Measurements from ENCODE around the gene ANTXR1.

Gene ANTXR1

GRCh38 chr2:69007169-69007568 lies 5.8 kb upstream of the ANTXR1 start:
- no peak for DNase-seq (ENCODE audit: low read depth)

GRCh38 chr2:69007603-69008002 lies 5.4 kb upstream of the ANTXR1 start:
- DNase-seq (ENCODE audit: low read depth) = no peak

- no peak for DNase-seq (ENCODE audit: low read depth)
These were observed 2.4 kb upstream of the ANTXR1 start for GRCh38 chr2:69010437-69011194.

GRCh38 chr2:69011611-69012157 lies 1.3 kb upstream of the ANTXR1 start:
- no peak for DNase-seq (ENCODE audit: low read depth)

- peak; percentile 14 for DNase-seq (ENCODE audit: low read depth)
These were observed 453 bp upstream of the ANTXR1 start for GRCh38 chr2:69012310-69013141.

GRCh38 chr2:69013840-69014821 lies 1.2 kb downstream of the ANTXR1 start:
- DNase-seq (ENCODE audit: low read depth) = no peak

- no peak for DNase-seq (ENCODE audit: low read depth)
These were observed 4.1 kb downstream of the ANTXR1 start for GRCh38 chr2:69017080-69017479.

- no peak for DNase-seq (ENCODE audit: low read depth)
These were observed 4.9 kb downstream of the ANTXR1 start for GRCh38 chr2:69017835-69018234.

- DNase-seq (ENCODE audit: low read depth) = no peak
These were observed 5.7 kb downstream of the ANTXR1 start for GRCh38 chr2:69018678-69019095.

GRCh38 chr2:69020496-69021426 lies 7.8 kb downstream of the ANTXR1 start:
- no peak for DNase-seq (ENCODE audit: low read depth)

GRCh38 chr2:69021727-69022126 lies 8.7 kb downstream of the ANTXR1 start:
- no peak for DNase-seq (ENCODE audit: low read depth)

GRCh38 chr2:69022548-69022947 lies 9.6 kb downstream of the ANTXR1 start:
- no peak for DNase-seq (ENCODE audit: low read depth)

GRCh38 chr2:69023236-69023635 lies 10.3 kb downstream of the ANTXR1 start:
- DNase-seq (ENCODE audit: low read depth) = no peak

- DNase-seq (ENCODE audit: low read depth) = no peak
These were observed 13.0 kb downstream of the ANTXR1 start for GRCh38 chr2:69026026-69026425.

- DNase-seq (ENCODE audit: low read depth) = no peak
These were observed 13.9 kb downstream of the ANTXR1 start for GRCh38 chr2:69026691-69027459.

GRCh38 chr2:69030800-69031428 lies 17.9 kb downstream of the ANTXR1 start:
- DNase-seq (ENCODE audit: low read depth) = no peak

GRCh38 chr2:69031466-69031865 lies 18.5 kb downstream of the ANTXR1 start:
- no peak for DNase-seq (ENCODE audit: low read depth)

- no peak for DNase-seq (ENCODE audit: low read depth)
These were observed 19.4 kb downstream of the ANTXR1 start for GRCh38 chr2:69032336-69032735.

- no peak for DNase-seq (ENCODE audit: low read depth)
These were observed 20.6 kb downstream of the ANTXR1 start for GRCh38 chr2:69033461-69034095.
